OCI-LY7 (cell line): ENCODE measurements around the gene RIMBP2. TPM values are rescaled to one million over a fixed set of nuclear protein-coding genes. Genes with fewer than 3 reads are reported as not detected.

Source experiments
- BruUV-seq: library from RNA; stranded (reverse); fragments of 400-500 nt; replicated peaks from 2 replicates; lab custom pipeline; 2021; lab: Mats Ljungman, UMichigan
- CTCF ChIA-PET: fragments of 300-600 bp; sonication (Branson Sonifier 250); formaldehyde crosslinking; loops from one replicate; lab custom pipeline; 2022; ENCODE audit warnings: antibody characterized with exemption; ENCODE audit not compliant: unreplicated experiment; lab: Charles Lee
- POLR2A ChIA-PET: fragments of 300-600 bp; sonication (Branson Sonifier 250); formaldehyde crosslinking; loops from one replicate; lab custom pipeline; 2022; ENCODE audit warnings: antibody characterized with exemption; lab: Charles Lee
- DNase-seq: peaks from one replicate; pipeline ENCODE4 v3.0.0-alpha.2; 2015; ENCODE audit warnings: low spot score
- H2AFZ ChIP-seq: fragments of 200-600 bp; sonication (generic), shearing (Covaris generic); 2 replicates; pipeline ENCODE4 v1.6.1; 2014; ENCODE audit warnings: mild to moderate bottlenecking, antibody characterized with exemption, low read length, moderate library complexity
- H3K27ac ChIP-seq: fragments of 200-600 bp; sonication (generic); 2 replicates; pipeline ENCODE4 v1.5.1; 2014; ENCODE audit warnings: mixed run types, low read depth, mild to moderate bottlenecking, moderate library complexity, low read length, inconsistent platforms; ENCODE audit not compliant: poor library complexity, severe bottlenecking
- H3K36me3 ChIP-seq: fragments of 200-600 bp; sonication (generic); 2 replicates; pipeline ENCODE4 v1.6.1; 2014; ENCODE audit warnings: mild to moderate bottlenecking, antibody characterized with exemption, low read length, moderate library complexity, mixed read lengths; ENCODE audit not compliant: insufficient read depth
- H3K4me1 ChIP-seq: fragments of 200-600 bp; sonication (generic); 2 replicates; pipeline ENCODE4 v1.5.1; 2014; ENCODE audit warnings: mild to moderate bottlenecking, low read length; ENCODE audit not compliant: insufficient read depth, poor library complexity, severe bottlenecking
- H3K4me2 ChIP-seq: fragments of 200-600 bp; sonication (generic); 2 replicates; pipeline ENCODE4 v1.6.1; 2014; ENCODE audit warnings: mild to moderate bottlenecking, low read length
- H3K4me3 ChIP-seq: fragments of 200-600 bp; sonication (generic); 2 replicates; pipeline ENCODE4 v1.5.1; 2014; ENCODE audit warnings: mild to moderate bottlenecking, low read depth, low read length; ENCODE audit not compliant: poor library complexity, severe bottlenecking
- H3K79me2 ChIP-seq: fragments of 200-600 bp; sonication (generic); 2 replicates; pipeline ENCODE4 v1.6.1; 2016; ENCODE audit warnings: low read depth, mild to moderate bottlenecking, low read length, moderate library complexity, mixed read lengths; ENCODE audit not compliant: insufficient read depth
- H3K9me2 ChIP-seq: fragments of 200-600 bp; sonication (generic); 2 replicates; pipeline ENCODE4 v1.6.1; 2016; ENCODE audit warnings: mild to moderate bottlenecking, low read length, mixed read lengths; ENCODE audit not compliant: insufficient read depth
- H3K9me3 ChIP-seq: fragments of 200-600 bp; sonication (generic); 2 replicates; pipeline ENCODE4 v1.6.1; 2014; ENCODE audit warnings: mild to moderate bottlenecking, mixed run types, low read length, mixed read lengths
- H4K20me1 ChIP-seq: fragments of 200-600 bp; sonication (generic); 2 replicates; pipeline ENCODE4 v1.6.1; 2014; ENCODE audit warnings: mild to moderate bottlenecking, antibody characterized with exemption, low read length, moderate library complexity, mixed read lengths; ENCODE audit not compliant: insufficient read depth
- CTCF ChIP-seq: fragments of 200-600 bp; sonication (generic); conservative IDR thresholded peaks from 2 replicates; pipeline ENCODE4 v1.5.1; 2014; ENCODE audit warnings: mild to moderate bottlenecking, antibody characterized with exemption, low read length, moderate library complexity, mixed read lengths
- EZH2phosphoT487 ChIP-seq: fragments of 200-600 bp; sonication (generic); IDR thresholded peaks from 2 replicates; pipeline ENCODE4 v1.6.1; 2018; ENCODE audit warnings: low read depth, borderline replicate concordance, mild to moderate bottlenecking, mixed run types, antibody characterized with exemption, low read length, moderate library complexity, mixed read lengths
- intact Hi-C: fragments of 100-400 bp; cut with micrococcal nuclease; formaldehyde crosslinking; loops from one replicate; pipeline ENCODE4 v1.10.0; 2022; ENCODE audit not compliant: unreplicated experiment
- total RNA-seq, 2 experiments: library from RNA; depleted of rRNA in 1 of 2; stranded (reverse); fragments of >200 nt in 1 of 2; shearing (Covaris generic) in 1 of 2; gene quantifications; 2 replicates each; pipeline ENCODE4 v1.2.3, GENCODE V29; 2014 to 2022

RIMBP2 gene
- total RNA-seq, 2 experiments from 2014 or later = not detected

- DNase-seq = no peak
- ChIA-PET CTCF (no interaction called here), POLR2A (no interaction called here)
- Histone ChIP-seq H3K27ac (no peak overlapping the region), H3K79me2 (no peaks in the 10 kb centered on the region), H3K9me2 (no peaks in the 10 kb centered on the region), H3K36me3 (no peaks in the 10 kb centered on the region), H3K9me3 (no peaks in the 10 kb centered on the region), H4K20me1 (no peaks in the 10 kb centered on the region), H2AFZ (no peak overlapping the region), H3K4me3 (no peak overlapping the region), H3K4me1 (no peaks in the 10 kb centered on the region), H3K4me2 (no peak overlapping the region)
- TF ChIP-seq CTCF = no peak
- TF ChIP-seq EZH2phosphoT487 = no peak
- intact Hi-C loops = no loop called here
- no TSS peak for BruUV-seq
Measured at GRCh38 chr12:130627175-130627574, 88.9 kb downstream of the RIMBP2 start.

GRCh38 chr12:130626601-130627000, 89.5 kb downstream of the RIMBP2 start:
- Histone ChIP-seq H3K4me1 (no peaks in the 10 kb centered on the region), H3K9me3 (no peaks in the 10 kb centered on the region), H3K27ac (no peak overlapping the region), H3K9me2 (no peaks in the 10 kb centered on the region), H4K20me1 (no peaks in the 10 kb centered on the region), H3K79me2 (no peaks in the 10 kb centered on the region), H2AFZ (no peak overlapping the region), H3K4me3 (no peak overlapping the region), H3K36me3 (no peaks in the 10 kb centered on the region), H3K4me2 (no peak overlapping the region)
- intact Hi-C loops = no loop called here
- BruUV-seq = no TSS peak
- TF ChIP-seq EZH2phosphoT487 (no peak), CTCF (no peak)
- POLR2A ChIA-PET = no interaction called here
- no peak for DNase-seq
- CTCF ChIA-PET = no interaction called here

GRCh38 chr12:130625201-130625600, 90.9 kb downstream of the RIMBP2 start:
- Histone ChIP-seq H3K79me2 (no peaks in the 10 kb centered on the region), H3K27ac (no peak overlapping the region), H3K36me3 (no peaks in the 10 kb centered on the region), H3K4me1 (no peaks in the 10 kb centered on the region), H2AFZ (no peak overlapping the region), H3K9me2 (no peaks in the 10 kb centered on the region), H3K4me2 (no peak overlapping the region), H4K20me1 (no peaks in the 10 kb centered on the region), H3K9me3 (no peaks in the 10 kb centered on the region), H3K4me3 (no peak overlapping the region)
- no TSS peak for BruUV-seq
- no peak for TF ChIP-seq EZH2phosphoT487
- no peak for TF ChIP-seq CTCF
- ChIA-PET CTCF (no interaction called here), POLR2A (no interaction called here)
- no peak for DNase-seq
- intact Hi-C loops = no loop called here
